CD4-positive, alpha-beta T cell (primary cell): ENCODE data around the gene SASH1. TPM values are rescaled to one million over a fixed set of nuclear protein-coding genes. Genes with fewer than 3 reads are reported as not detected.
A peak's percentile ranks its signal among the peaks of the same experiment; 100 is the strongest.

Experiments used
- ATAC-seq: fragments of 200-7000 bp; cut with Tn5 transposase; one replicate; pipeline ENCODE4 v1.10.0; 2022; ENCODE audit warnings: mild to moderate bottlenecking; ENCODE audit not compliant: poor library complexity
- CTCF ChIA-PET: fragments of 350-600 bp; sonication (Branson Sonifier 250); formaldehyde crosslinking; loops from one replicate; lab custom pipeline; 2021; ENCODE audit warnings: antibody characterized with exemption, inconsistent platforms; lab: Charles Lee
- POLR2A ChIA-PET: fragments of 350-600 bp; sonication (Branson Sonifier 250); formaldehyde crosslinking; loops from one replicate; lab custom pipeline; 2021; ENCODE audit warnings: antibody characterized with exemption, inconsistent platforms; lab: Charles Lee
- DNase-seq, 14 experiments: peaks; one replicate each; pipeline ENCODE4 v3.0.0-alpha.2; 2013 to 2020; ENCODE audit warnings: mixed read lengths in 2 of 14
- H3K27ac ChIP-seq, 2 donors: one replicate each; pipeline versions ENCODE4 v1.5.1 to v1.7.0; 2013; ENCODE audit warnings: low read length in 2 of 2, low read depth in 1 of 2, mild to moderate bottlenecking in 1 of 2
- H3K27me3 ChIP-seq, 2 experiments: 1 replicate in 1 of 2; 2 replicates in 1 of 2; pipeline versions ENCODE4 v1.6.1 to v1.7.0; 2013; ENCODE audit warnings: low read length in 2 of 2, control low read depth in 1 of 2, mild to moderate bottlenecking in 1 of 2, moderate library complexity in 1 of 2; ENCODE audit not compliant: insufficient read depth in 2 of 2, control insufficient read depth in 1 of 2
- H3K36me3 ChIP-seq: one replicate; pipeline ENCODE4 v1.6.1; 2013; ENCODE audit warnings: low read length, control low read depth; ENCODE audit not compliant: insufficient read depth
- H3K4me1 ChIP-seq: one replicate; pipeline ENCODE4 v1.6.1; 2013; ENCODE audit warnings: low read length, control low read depth; ENCODE audit not compliant: insufficient read depth
- H3K4me3 ChIP-seq: one replicate; pipeline ENCODE4 v1.5.1; 2013; ENCODE audit warnings: mild to moderate bottlenecking, low read length, moderate library complexity
- H3K9me3 ChIP-seq, 2 experiments: 1 replicate in 1 of 2; 2 replicates in 1 of 2; pipeline versions ENCODE4 v1.6.1 to v1.7.0; 2013; ENCODE audit warnings: low read length in 2 of 2, mild to moderate bottlenecking in 2 of 2, control low read depth in 1 of 2, moderate library complexity in 1 of 2; ENCODE audit not compliant: control insufficient read depth in 1 of 2, insufficient read depth in 1 of 2
- H3K27ac Mint-ChIP-seq: one replicate; pipeline ENCODE4 v1.8.0; 2020; ENCODE audit warnings: mixed read lengths
- H3K27me3 Mint-ChIP-seq: one replicate; pipeline ENCODE4 v1.8.0; 2021; ENCODE audit warnings: mixed read lengths
- H3K36me3 Mint-ChIP-seq: one replicate; pipeline ENCODE4 v1.8.0; 2021; ENCODE audit warnings: low read depth, mixed read lengths
- H3K4me1 Mint-ChIP-seq: one replicate; pipeline ENCODE4 v1.8.0; 2021; ENCODE audit warnings: low read depth, mixed read lengths
- H3K4me3 Mint-ChIP-seq: one replicate; pipeline ENCODE4 v1.8.0; 2020; ENCODE audit warnings: mild to moderate bottlenecking, mixed read lengths
- H3K9me3 Mint-ChIP-seq: one replicate; pipeline ENCODE4 v1.8.0; 2020; ENCODE audit warnings: mixed read lengths
- CTCF ChIP-seq: fragments of 200-600 bp; IDR thresholded peaks from one replicate; pipeline ENCODE4 v1.8.0; 2022; ENCODE audit warnings: antibody characterized with exemption, mild to moderate bottlenecking
- intact Hi-C, 2 experiments: fragments of 100-400 bp; cut with DNase I in 1 of 2; cut with micrococcal nuclease in 1 of 2; formaldehyde crosslinking; loops; one replicate each; pipeline versions ENCODE4 v1.15.1 to v1.9.0; 2023 to 2025; cut with DNase I, micrococcal nuclease
- total RNA-seq, 174 experiments: library from RNA in 2 of 174; stranded (reverse) in 2 of 174; gene quantifications; one replicate each; pipeline ENCODE4 v1.2.3 and lab custom pipeline; 2021 to 2026

The SASH1 gene
- total RNA-seq, 2 experiments from 2014 or later: 0.58 to 0.75 TPM

DNA sequence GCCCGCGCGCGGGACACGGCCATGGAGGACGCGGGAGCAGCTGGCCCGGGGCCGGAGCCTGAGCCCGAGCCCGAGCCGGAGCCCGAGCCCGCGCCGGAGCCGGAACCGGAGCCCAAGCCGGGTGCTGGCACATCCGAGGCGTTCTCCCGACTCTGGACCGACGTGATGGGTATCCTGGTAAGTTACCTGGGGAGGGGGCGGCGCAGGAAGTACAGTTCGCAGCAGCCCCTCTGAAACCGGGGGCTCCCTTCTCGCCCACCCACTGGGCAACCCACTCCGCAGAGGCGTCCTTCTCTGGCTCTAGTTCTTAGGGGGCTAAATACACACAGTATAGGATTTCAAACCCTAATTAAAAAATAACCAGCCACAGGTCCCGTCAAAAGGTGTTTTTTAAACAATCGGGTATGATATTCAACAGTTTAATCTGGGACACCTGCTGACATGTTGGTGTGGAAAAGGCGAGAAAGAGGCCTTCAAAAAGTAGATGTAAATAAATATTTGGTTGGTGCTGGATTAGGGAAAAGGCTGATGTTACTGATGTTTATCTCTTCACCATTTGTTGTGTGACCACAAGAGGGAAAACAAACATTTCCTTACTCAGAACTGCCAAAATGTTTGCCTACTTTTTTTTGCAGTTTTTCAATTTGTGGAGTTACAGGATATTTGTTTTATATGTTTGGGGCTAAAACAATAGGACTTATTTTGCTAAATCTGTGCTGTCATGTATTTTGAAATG lies 577 bp downstream of the SASH1 start:
- Histone ChIP-seq H3K9me3 (peaks cover 0 to 5% of the 10 kb centered on the region in 2 experiments), H3K4me3 (peak overlapping the region; percentile 37)
- ATAC-seq: no peak

GRCh38 chr6:148345176-148345575 lies 2.5 kb downstream of the SASH1 start:
- Histone ChIP-seq H3K27me3 (peaks cover 29 to 54% of the 10 kb centered on the region in 2 experiments), H3K4me3 (no peak overlapping the region), H3K9me3 (peaks cover 0 to 5% of the 10 kb centered on the region in 2 experiments), H3K4me1 (peaks cover 9% of the 10 kb centered on the region), H3K27ac (no peak overlapping the region), H3K36me3 (no peaks in the 10 kb centered on the region)
- Mint-ChIP-seq H3K4me1 (peaks cover 7% of the 10 kb centered on the region), H3K27me3 (peaks cover 62% of the 10 kb centered on the region), H3K36me3 (no peaks in the 10 kb centered on the region), H3K9me3 (no peaks in the 10 kb centered on the region), H3K4me3 (no peak overlapping the region), H3K27ac (no peak overlapping the region)
- no peak for ATAC-seq
- no peak for DNase-seq
- intact Hi-C loops: no loop called here
- no peak for TF ChIP-seq CTCF
- ChIA-PET CTCF (no interaction called here), POLR2A (no interaction called here)

More for the DNA sequence above, 577 bp downstream of the SASH1 start:
- Mint-ChIP-seq H3K27me3 (peaks cover 59% of the 10 kb centered on the region), H3K4me3 (no peak overlapping the region), H3K36me3 (no peaks in the 10 kb centered on the region), H3K9me3 (no peaks in the 10 kb centered on the region), H3K27ac (no peak overlapping the region), H3K4me1 (peaks cover 7% of the 10 kb centered on the region)
- no peak overlapping the region for H3K27ac ChIP-seq
- POLR2A ChIA-PET: no interaction called here
- peaks cover 28 to 51% of the 10 kb centered on the region in 2 experiments for H3K27me3 ChIP-seq
- peaks cover 9% of the 10 kb centered on the region for H3K4me1 ChIP-seq
- CTCF ChIA-PET: no interaction called here
- no peak for TF ChIP-seq CTCF
- DNase-seq: no peak
- H3K36me3 ChIP-seq: no peaks in the 10 kb centered on the region
- intact Hi-C loops: no loop called here

- Histone ChIP-seq H3K4me3 (no peak overlapping the region), H3K36me3 (no peaks in the 10 kb centered on the region), H3K27ac (no peak overlapping the region), H3K4me1 (peaks cover 9% of the 10 kb centered on the region), H3K27me3 (peaks cover 26 to 52% of the 10 kb centered on the region in 2 experiments), H3K9me3 (peaks cover 0 to 5% of the 10 kb centered on the region in 2 experiments)
- Mint-ChIP-seq H3K9me3 (no peaks in the 10 kb centered on the region), H3K27ac (no peak overlapping the region), H3K27me3 (peaks cover 61% of the 10 kb centered on the region), H3K4me3 (no peak overlapping the region), H3K36me3 (no peaks in the 10 kb centered on the region), H3K4me1 (peaks cover 7% of the 10 kb centered on the region)
- POLR2A ChIA-PET: no interaction called here
- ATAC-seq (no peak), DNase-seq (no peak)
- no peak for TF ChIP-seq CTCF
- intact Hi-C loops: no loop called here
- CTCF ChIA-PET: no interaction called here
These were observed 2.9 kb downstream of the SASH1 start for GRCh38 chr6:148345578-148345977.
